Measurements from ENCODE around the gene ADAMTSL1.

- TF ChIP-seq CTCF (IDR thresholded peaks at IDR 0.05) (no peak), EP300 (IDR thresholded peaks at IDR 0.05) (no peak)
Observed at GRCh38 chr9:18480662-18481093, 6.7 kb downstream of the ADAMTSL1 start.

Data from stomach (tissue), 4 donors.